ENCODE results near the gene VPS35L.

The VPS35L gene

DNA sequence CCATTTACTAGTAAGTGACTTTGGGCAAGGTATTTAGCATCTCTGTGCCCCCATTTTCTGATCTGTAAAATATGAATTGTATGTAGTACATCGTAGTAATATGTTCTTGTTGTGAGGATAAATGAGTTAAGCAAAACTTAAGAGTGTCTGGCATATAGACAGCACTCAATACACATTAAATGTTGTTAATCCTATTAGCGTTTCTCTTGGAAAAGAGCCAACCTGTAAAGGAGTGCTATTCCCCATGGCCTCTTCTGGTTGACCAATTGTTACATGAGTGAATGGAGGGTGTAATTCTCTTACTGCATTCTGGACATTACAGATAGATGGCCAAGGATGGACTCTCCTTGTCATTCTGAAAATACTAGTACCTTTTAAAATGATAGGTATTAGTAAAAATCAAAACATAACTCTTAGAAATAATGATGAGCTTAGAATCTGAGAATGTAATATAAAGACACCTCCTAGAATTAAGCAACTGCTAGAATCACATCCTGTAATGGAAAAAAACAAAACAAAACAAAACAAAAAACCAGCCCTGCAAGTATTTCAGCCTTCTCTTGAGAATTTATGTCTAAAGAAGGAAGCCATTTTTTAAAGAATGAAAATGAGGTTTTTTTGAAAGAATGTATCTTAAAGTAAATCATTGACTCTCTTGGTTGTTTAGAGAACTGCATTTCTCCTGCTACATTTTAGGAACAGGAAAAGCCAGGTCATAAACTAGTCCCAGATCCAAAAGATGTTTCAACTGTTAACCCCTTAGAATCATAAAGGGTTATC is 193.1 kb downstream of the VPS35L start:
- no peak for DNase-seq (ENCODE audit: low spot score)

DNA sequence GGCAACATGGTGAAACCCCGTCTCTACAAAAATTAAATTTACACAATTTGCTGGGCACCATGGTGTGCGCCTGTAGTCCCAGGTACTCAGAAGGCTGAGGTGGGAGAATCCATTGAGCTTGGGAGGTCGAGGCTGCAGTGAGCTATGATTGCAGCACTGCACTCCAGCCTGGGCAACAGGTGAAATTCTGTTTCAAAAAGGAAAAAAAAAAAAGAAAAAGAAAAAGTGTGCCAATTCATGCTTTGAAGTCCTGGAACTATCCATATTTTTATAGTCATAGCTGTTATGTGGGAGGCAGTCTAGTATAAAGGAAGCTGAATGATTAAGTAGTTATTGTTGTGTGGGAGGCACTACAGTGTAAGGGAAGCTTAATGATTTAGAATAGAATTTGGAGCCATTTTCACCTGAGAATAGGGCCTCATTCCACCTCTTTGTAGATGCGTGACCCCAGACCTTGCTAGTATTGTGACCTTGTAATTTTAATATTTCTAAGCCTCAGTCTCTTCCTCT is 194.1 kb downstream of the VPS35L start:
- no peak for DNase-seq (ENCODE audit: low spot score)

All from cerebellar cortex (tissue), 1 donor.